Panc1 (cell line): ENCODE data around the gene PDZD2.

Experiments used
- POLR2AphosphoS5 ChIP-seq: IDR thresholded peaks from 2 replicates; pipeline ENCODE4 v1.6.1; 2012; ENCODE audit warnings: mild to moderate bottlenecking, low read depth, low read length, moderate library complexity
- TCF7L2 ChIP-seq: IDR thresholded peaks from 2 replicates; pipeline ENCODE4 v1.6.1; 2011; ENCODE audit warnings: mild to moderate bottlenecking, low read depth, low read length, inconsistent platforms
- TF ChIP-seq, protein P1 (sequence below): fragments of 450-650 bp; IDR thresholded peaks from 2 replicates; pipeline ENCODE4 v1.5.1; 2017; ENCODE audit warnings: mild to moderate bottlenecking

- TF ChIP-seq, protein P1, sequence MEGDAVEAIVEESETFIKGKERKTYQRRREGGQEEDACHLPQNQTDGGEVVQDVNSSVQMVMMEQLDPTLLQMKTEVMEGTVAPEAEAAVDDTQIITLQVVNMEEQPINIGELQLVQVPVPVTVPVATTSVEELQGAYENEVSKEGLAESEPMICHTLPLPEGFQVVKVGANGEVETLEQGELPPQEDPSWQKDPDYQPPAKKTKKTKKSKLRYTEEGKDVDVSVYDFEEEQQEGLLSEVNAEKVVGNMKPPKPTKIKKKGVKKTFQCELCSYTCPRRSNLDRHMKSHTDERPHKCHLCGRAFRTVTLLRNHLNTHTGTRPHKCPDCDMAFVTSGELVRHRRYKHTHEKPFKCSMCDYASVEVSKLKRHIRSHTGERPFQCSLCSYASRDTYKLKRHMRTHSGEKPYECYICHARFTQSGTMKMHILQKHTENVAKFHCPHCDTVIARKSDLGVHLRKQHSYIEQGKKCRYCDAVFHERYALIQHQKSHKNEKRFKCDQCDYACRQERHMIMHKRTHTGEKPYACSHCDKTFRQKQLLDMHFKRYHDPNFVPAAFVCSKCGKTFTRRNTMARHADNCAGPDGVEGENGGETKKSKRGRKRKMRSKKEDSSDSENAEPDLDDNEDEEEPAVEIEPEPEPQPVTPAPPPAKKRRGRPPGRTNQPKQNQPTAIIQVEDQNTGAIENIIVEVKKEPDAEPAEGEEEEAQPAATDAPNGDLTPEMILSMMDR: no peak
- TF ChIP-seq POLR2AphosphoS5 (no peak), TCF7L2 (no peak)
These were observed 78.6 kb downstream of the PDZD2 start for GRCh38 chr5:31717561-31717960.
